NOMO-1 (cell line): ENCODE measurements around the gene ZNF578.
A peak's percentile ranks its signal among the peaks of the same experiment; 100 is the strongest.
"Not testable (repeated sequence)": the region's sequence is repeated elsewhere in the genome, so short reads cannot be mapped to it uniquely, and the experiment has no call there.

Source experiments
- DNase-seq, 2 experiments: peaks; one replicate each; lab custom pipeline; 2025; ENCODE audit not compliant: unreplicated experiment in 2 of 2; lab: John Stamatoyannopoulos, UW

ZNF578 gene

GRCh38 chr19:52507266-52507665 is 53.9 kb downstream of the ZNF578 start:
- DNase-seq = no peak

- DNase-seq = no peak
Measured at GRCh38 chr19:52516191-52516590, 62.8 kb downstream of the ZNF578 start.

GRCh38 chr19:52518646-52519045 is 65.3 kb downstream of the ZNF578 start:
- no peak for DNase-seq

- DNase-seq = not testable (repeated sequence)
Measured at GRCh38 chr19:52519175-52519574, 65.8 kb downstream of the ZNF578 start.

- DNase-seq = no peak
Measured at GRCh38 chr19:52520013-52520412, 66.7 kb downstream of the ZNF578 start.

GRCh38 chr19:52522551-52522950 is 69.2 kb downstream of the ZNF578 start:
- no peak for DNase-seq

- no peak for DNase-seq
Measured at GRCh38 chr19:52524086-52524485, 70.7 kb downstream of the ZNF578 start.

GRCh38 chr19:52527134-52527955 is 74.0 kb downstream of the ZNF578 start, which contains the start of gene ZNF808:
TSS of gene ZNF808 (plus strand) at chr19:52527668. CDS start at chr19:52543285, 15,617 bp downstream.
- peak; percentile 90 to 95 for DNase-seq

- DNase-seq = no peak
Measured at GRCh38 chr19:52527956-52528351, 74.6 kb downstream of the ZNF578 start.

GRCh38 chr19:52532480-52532879 is 79.1 kb downstream of the ZNF578 start:
- DNase-seq = no peak

- DNase-seq = peak; percentile 17 to 57
Measured at GRCh38 chr19:52533901-52534300, 80.5 kb downstream of the ZNF578 start.

GRCh38 chr19:52535385-52535770 is 82.0 kb downstream of the ZNF578 start:
- DNase-seq = not testable (repeated sequence)

- DNase-seq = no peak
Measured at GRCh38 chr19:52535771-52536447, 82.6 kb downstream of the ZNF578 start.

- DNase-seq = no peak
Measured at GRCh38 chr19:52536448-52536800, 83.1 kb downstream of the ZNF578 start.

- peak in 1 of 2 experiments; percentile 14 for DNase-seq
Measured at GRCh38 chr19:52538815-52539214, 85.5 kb downstream of the ZNF578 start.

- not testable (repeated sequence) for DNase-seq
Measured at GRCh38 chr19:52541176-52541575, 87.8 kb downstream of the ZNF578 start.

- no peak for DNase-seq
Measured at GRCh38 chr19:52541608-52542007, 88.3 kb downstream of the ZNF578 start.

GRCh38 chr19:52542541-52542940 is 89.2 kb downstream of the ZNF578 start:
- DNase-seq = not testable (repeated sequence)

GRCh38 chr19:52542984-52543664 is 89.8 kb downstream of the ZNF578 start:
- peak in 1 of 2 experiments; percentile 20 for DNase-seq

- no peak for DNase-seq
Measured at GRCh38 chr19:52554216-52554971, 101.0 kb downstream of the ZNF578 start.
